HG02623 (cell line): ENCODE measurements around the gene THRSP.
"Not testable (repeated sequence)": the region's sequence is repeated elsewhere in the genome, so short reads cannot be mapped to it uniquely, and the experiment has no call there.

Experiments used
- ATAC-seq: cut with Tn5 transposase; IDR thresholded peaks from one replicate; pipeline ENCODE4 v1.9.1; 2021; ENCODE audit warnings: moderate library complexity; ENCODE audit not compliant: unreplicated experiment

The THRSP gene

GRCh38 chr11:78038697-78039313 lies 24.9 kb upstream of the THRSP start:
- ATAC-seq = no peak

DNA sequence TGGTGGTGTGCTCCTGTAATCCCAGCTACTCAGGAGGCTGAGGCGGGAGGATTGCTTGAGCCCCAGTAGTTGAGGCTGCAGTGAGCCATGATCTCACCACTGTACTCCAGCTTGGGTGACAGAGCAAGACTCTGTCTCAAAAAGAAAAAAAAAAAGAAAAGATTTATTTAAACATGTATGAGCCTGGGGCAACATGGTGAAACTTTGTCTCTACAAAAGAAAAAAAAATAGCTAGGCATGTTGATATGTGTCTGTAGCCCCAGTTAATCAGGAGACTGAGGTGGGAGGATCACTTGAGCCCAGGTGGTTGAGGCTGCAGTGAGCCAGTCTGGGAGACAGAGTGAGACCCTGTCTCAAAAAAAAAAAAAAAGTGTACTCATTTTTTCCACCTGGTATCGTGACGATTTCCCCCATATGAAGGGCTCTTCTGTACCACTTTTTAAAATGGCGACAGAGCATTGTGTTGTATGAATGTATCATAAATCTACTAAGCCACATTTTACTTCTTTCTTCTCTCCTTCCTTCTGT lies 24.2 kb upstream of the THRSP start:
- no peak for ATAC-seq

- ATAC-seq = no peak
Measured at GRCh38 chr11:78039919-78040671, 23.6 kb upstream of the THRSP start.

- no peak for ATAC-seq
Measured at GRCh38 chr11:78040691-78041379, 22.8 kb upstream of the THRSP start.

DNA sequence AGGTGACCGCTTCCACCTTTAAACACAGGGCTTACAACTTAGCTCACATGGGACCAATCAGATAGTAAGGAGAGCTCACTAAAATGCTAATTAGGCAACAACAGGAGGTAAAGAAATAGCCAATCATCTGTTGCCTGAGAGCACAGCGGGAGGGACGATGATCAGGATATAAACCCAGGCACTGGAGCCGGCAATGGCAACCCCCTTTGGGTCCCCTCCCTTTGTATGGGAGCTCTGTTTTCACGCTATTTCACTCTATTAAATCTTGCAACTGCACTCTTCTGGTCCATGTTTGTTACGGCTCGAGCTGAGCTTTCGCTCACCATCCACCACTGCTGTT lies 22.3 kb upstream of the THRSP start:
- ATAC-seq = not testable (repeated sequence)

DNA sequence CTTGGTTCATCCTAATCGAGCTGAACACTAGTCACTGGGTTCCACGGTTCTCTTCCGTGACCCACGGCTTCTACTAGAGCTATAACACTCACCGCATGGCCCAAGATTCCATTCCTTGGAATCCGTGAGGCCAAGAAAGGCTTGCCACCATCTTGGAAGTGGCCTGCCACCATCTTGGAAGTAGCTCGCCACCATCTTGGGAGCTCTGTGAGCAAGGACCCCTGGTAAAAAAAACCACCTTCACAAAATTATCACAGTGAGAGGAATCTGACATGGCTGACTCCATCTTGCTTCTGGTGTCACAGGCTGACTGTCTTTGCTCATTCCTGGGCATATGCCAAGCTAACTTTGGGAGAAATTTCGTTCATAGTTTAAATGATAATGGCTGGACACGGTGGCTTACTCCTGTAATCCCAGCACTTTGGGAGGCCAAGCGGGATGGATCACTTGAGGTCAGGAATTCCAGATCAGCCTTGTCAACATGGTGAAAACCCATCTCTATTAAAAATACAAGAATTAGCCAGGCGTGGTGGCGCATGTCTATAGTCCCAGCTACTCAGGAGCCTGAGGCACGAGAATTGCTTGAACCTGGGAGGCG lies 21.7 kb upstream of the THRSP start:
- ATAC-seq = no peak

DNA sequence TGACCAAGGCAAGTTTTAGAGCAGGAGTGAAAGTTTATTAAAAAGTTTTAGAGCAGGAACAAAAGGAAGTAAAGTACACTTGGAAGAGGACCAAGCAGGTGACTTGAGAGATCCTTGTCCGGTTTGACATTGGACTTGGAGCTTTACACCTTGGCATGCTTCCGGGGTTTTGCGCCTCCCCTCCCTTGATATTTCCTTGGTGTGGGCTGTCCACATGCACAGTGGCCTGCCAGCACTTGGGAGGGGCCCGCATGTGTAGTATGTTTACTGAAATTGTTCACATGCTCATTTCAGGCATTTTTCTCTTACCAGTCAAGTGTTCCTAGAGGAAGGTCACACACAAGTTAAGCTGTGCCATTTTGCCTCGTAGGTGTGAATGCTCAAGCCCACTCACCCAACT lies 19.0 kb upstream of the THRSP start:
- ATAC-seq = no peak

DNA sequence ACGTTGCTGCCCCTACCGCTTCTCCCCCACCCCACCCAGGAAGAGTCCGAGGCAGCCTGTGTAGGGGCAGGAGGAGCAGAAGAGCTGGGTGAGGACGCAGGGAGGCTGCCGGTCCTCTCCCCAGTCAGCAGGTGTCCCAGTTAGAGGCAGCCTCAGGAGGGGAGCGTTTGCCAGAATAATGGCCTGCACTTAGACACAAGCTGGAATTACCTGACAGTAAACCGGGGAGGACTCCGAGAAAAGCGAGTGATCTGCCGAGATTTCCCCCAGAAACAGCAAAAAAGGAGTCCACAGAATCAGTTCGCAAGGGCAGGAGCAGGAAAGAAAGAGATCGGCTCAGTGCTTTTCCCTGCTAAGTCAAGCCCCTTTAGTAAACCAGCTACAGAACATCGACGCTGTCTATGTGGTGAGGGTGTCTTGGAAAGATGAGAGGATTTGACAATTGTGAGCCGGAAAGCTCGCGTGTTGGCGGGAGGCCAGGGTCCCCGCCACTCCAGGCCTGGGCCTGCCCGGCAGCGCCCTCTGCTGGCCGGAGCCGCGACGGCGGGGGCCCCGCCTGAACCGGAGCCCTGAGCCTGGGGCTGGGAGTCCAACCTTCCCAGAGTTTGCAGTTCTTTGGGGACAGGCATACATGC lies 17.7 kb upstream of the THRSP start:
- peak; percentile 53 for ATAC-seq

DNA sequence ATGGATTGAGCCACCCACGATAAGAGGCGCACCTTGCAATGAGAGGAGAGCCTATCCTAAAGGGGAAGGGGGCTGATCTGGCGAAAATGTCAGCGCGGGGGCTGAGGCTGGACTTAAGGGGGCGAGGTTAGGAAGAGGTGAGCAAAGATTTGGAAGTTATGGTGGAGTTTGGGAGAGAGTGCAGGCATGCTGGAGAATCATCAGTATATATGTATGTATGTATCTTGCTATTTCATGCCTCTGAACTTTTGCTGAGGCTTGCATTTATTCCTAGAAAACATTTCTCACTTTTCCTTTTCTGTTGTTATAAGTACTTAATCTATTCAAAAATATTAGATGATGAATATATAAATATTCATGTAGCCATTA lies 17.2 kb upstream of the THRSP start:
- no peak for ATAC-seq

DNA sequence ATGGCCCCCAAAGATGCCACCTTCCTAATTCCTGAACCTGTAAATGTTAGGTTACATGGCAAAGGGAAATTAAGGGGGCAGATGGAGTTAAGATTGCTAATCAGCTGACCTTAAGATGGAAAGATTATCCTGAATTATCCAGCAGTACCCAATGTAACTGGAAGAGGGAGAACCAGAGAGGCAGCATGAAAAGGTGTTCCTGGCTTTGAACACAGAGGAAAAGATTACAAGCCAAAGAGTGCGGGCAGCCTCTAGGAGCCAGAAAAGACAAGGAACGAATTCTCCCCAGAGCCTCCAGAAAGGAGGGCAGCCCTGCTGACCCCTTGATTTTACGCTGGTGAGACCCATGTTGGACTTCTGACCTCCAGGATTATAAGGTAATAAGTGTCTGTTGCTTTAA lies 15.1 kb upstream of the THRSP start:
- ATAC-seq = no peak

GRCh38 chr11:78049348-78049747 lies 14.3 kb upstream of the THRSP start:
- no peak for ATAC-seq

- ATAC-seq = no peak
Measured at GRCh38 chr11:78050964-78051831, 12.5 kb upstream of the THRSP start.

DNA sequence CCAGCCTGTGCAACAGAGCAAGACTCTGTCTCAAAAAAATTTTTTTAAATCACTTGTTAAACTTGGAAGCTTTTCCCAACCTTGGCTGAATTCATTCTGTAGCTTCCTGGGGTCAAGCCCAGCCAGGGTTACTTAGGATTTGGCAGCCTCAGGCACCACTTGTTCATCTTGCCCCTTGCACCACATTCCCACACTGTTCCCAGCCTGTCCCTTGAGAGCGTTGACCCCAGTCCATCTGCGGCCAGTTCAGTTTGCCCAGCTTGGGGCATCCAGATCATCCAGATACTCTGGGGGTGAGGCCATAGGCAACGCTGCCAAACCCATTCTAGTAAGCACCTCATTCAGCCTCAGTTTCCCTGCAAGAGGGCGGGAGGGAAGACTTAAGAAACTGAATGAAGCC lies 8.7 kb upstream of the THRSP start:
- ATAC-seq = no peak

GRCh38 chr11:78056093-78056492 lies 7.6 kb upstream of the THRSP start:
- no peak for ATAC-seq

DNA sequence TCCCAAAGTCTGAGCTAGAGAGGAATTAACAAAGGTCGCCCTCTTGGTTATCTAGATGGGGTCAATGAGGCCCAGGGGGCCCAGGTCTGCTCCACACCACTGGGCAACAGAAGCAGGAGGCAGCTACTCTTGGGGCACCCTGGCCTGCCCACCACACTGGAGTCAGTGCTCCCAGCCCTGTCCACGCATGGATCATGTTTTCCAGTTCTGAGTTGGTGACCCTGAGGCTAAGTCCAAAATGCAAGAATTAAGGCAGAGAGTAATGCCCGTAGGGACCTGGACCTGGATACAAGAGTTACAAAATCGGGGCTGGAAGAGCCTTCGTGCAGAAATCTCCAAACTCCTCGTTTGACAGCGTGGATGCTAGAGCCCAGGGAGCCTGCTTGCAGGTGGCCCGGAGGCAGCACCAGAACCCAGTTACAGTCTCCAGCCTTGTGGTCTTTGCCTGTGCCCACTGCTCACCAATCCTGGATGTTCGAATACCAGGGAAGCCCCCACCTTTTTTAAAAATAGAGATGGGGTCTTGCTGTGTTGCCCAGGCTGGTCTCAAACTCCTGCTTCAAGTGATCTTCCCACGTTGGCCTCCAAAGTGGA lies 6.1 kb upstream of the THRSP start:
- ATAC-seq = no peak

GRCh38 chr11:78059749-78060328 lies 3.8 kb upstream of the THRSP start:
- ATAC-seq = not testable (repeated sequence)

DNA sequence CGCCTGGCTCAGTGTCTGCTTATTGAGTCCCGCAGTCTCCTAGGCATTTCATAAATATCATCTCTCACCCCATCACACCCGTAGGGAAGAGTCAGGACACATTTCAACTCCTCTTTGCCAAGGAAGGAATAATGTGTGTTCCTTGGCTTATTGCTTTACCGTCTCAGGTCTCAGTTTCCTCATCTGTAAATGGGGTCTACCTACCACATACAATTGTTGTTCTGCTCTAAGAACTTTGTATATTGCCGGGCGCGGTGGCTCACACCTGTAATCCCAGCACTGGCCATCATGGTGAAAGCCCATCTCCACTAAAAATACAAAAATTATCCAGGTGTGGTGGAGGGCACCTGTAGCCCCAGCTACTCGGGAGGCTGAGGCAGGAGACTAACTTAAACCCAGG lies 3.1 kb upstream of the THRSP start:
- ATAC-seq = no peak

GRCh38 chr11:78061088-78061920 lies 2.4 kb upstream of the THRSP start:
- no peak for ATAC-seq

GRCh38 chr11:78061921-78062311 lies 1.7 kb upstream of the THRSP start:
- ATAC-seq = no peak
